Gastrocnemius medialis (tissue), 4 donors: ENCODE data around the gene MED22.

ENCODE experiments used
- CTCF ChIP-seq, 5 experiments: fragments of 450-650 bp in 3 of 5; fragments of 200-600 bp in 2 of 5; sonication (generic) in 2 of 5; IDR thresholded peaks in 4 of 5; conservative IDR thresholded peaks in 1 of 5; 1 replicate in 4 of 5; 2 replicates in 1 of 5; pipeline ENCODE4 v1.5.1; 2016 to 2019; ENCODE audit warnings: antibody characterized with exemption in 5 of 5, mild to moderate bottlenecking in 3 of 5, moderate library complexity in 3 of 5
- POLR2A ChIP-seq, 2 donors: fragments of 450-650 bp; IDR thresholded peaks; one replicate each; pipeline ENCODE4 v1.6.1; 2017; ENCODE audit warnings: antibody characterized with exemption in 2 of 2, mild to moderate bottlenecking in 2 of 2, moderate library complexity in 2 of 2

GRCh38 chr9:133303266-133304157, 44.4 kb downstream of the MED22 start:
- no peak for TF ChIP-seq CTCF (IDR thresholded peaks at IDR 0.05 in 4 of 5, conservative IDR thresholded peaks at IDR 0.05 in 1 of 5)
- TF ChIP-seq POLR2A (IDR thresholded peaks at IDR 0.05) = no peak
